Measurements from ENCODE around the gene GAS2L2.

Gene GAS2L2

DNA sequence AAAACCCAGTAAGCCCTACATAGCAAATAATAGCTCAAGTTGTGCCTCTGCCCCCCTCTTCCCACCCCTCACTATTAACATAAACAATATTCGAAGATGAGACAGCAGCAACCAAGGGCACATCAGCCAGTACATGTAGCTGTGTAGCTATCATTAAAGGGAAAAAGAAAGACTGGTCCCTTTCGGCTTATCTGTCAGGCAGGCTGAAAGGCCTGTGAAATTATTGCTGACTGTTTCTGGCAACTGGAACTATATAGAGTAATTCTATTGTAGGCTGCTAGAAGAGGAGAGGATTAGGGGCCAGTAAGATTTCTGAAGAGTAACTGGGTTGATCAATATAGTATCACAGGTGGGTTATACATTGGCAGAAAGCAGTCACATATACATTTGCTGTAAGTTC is 58.1 kb downstream of the GAS2L2 start:
- no peak for DNase-seq (ENCODE audit: low read depth)
